ENCODE results near the gene NRXN3.

The NRXN3 gene

DNA sequence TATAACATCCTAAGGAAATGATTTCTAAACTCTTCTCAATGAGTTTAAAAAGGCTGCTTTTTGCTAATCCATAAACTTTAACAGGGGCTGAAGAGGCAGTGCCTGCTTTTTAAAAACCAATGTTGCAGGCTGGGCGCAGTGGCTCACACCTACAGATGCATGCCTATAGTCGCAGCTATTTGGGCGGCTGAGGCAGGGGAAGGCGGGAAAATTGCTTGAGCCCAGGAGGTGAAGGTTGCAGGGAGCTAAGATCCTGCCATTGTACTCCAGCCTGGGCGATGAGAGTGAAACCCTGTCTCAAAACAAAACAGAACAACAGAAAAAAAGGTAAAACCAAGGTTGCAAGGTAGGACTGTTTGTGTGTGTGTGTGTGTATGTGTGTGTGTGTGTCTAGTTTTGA, 1509.9 kb downstream of the NRXN3 start:
- H3K4me1 ChIP-seq (ENCODE audit: insufficient read depth, low read length, severe bottlenecking) = no peaks in the 10 kb centered on the region
- no peaks in the 10 kb centered on the region for H3K9me2 ChIP-seq (ENCODE audit: low read depth, low read length)
- H3K4me2 ChIP-seq (ENCODE audit: low read length) = no peak overlapping the region
- H3K79me2 ChIP-seq (ENCODE audit: insufficient read depth, low read length) = no peaks in the 10 kb centered on the region
- H3K4me3 ChIP-seq (ENCODE audit: low read depth, low read length, poor library complexity, severe bottlenecking) = no peak overlapping the region
- no peak overlapping the region for H3K27ac ChIP-seq (ENCODE audit: low read depth, low read length, poor library complexity, severe bottlenecking)
- H2AFZ ChIP-seq (ENCODE audit: low read length) = no peak overlapping the region
- no peaks in the 10 kb centered on the region for H4K20me1 ChIP-seq (ENCODE audit: insufficient read depth, low read length)
- H3K9ac ChIP-seq (ENCODE audit: low read length) = no peak overlapping the region
- H3F3A ChIP-seq (ENCODE audit: insufficient read depth, low read length) = no peaks in the 10 kb centered on the region
- TF ChIP-seq, protein P1, sequence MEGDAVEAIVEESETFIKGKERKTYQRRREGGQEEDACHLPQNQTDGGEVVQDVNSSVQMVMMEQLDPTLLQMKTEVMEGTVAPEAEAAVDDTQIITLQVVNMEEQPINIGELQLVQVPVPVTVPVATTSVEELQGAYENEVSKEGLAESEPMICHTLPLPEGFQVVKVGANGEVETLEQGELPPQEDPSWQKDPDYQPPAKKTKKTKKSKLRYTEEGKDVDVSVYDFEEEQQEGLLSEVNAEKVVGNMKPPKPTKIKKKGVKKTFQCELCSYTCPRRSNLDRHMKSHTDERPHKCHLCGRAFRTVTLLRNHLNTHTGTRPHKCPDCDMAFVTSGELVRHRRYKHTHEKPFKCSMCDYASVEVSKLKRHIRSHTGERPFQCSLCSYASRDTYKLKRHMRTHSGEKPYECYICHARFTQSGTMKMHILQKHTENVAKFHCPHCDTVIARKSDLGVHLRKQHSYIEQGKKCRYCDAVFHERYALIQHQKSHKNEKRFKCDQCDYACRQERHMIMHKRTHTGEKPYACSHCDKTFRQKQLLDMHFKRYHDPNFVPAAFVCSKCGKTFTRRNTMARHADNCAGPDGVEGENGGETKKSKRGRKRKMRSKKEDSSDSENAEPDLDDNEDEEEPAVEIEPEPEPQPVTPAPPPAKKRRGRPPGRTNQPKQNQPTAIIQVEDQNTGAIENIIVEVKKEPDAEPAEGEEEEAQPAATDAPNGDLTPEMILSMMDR (IDR thresholded peaks at IDR 0.05; ENCODE audit: low read length) = no peak
- TF ChIP-seq EZH2 (IDR thresholded peaks at IDR 0.05; ENCODE audit: borderline replicate concordance, low read length) = no peak
- no peaks in the 10 kb centered on the region for H3K36me3 ChIP-seq (ENCODE audit: insufficient read depth, low read length)
- H3K27me3 ChIP-seq (ENCODE audit: insufficient read depth, low read length) = no peaks in the 10 kb centered on the region
- H3K9me3 ChIP-seq (ENCODE audit: low read length) = no peaks in the 10 kb centered on the region

DNA sequence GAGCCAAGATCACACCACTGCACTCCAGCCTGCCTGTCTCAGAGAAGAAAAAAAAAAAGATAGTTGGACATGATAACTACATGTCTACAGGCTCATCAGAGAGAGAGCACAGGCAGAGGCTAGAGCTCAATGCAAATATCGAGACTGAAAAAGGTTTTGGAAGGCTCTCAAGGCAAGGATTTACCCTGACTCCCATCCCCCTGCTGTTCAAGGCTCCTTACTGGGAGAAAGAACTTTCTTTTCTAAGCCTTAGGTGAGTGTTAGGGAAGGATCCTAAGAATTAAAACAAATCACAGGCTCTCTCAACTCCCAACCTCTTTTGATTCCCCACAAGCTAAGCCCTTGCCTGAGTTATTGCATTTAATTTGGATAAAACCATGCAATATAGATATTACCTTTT, 1516.0 kb downstream of the NRXN3 start:
- Histone ChIP-seq H3K36me3 (ENCODE audit: insufficient read depth, low read length) (no peaks in the 10 kb centered on the region), H3K27me3 (ENCODE audit: insufficient read depth, low read length) (no peaks in the 10 kb centered on the region), H3K9ac (ENCODE audit: low read length) (no peak overlapping the region), H3K4me2 (ENCODE audit: low read length) (no peak overlapping the region), H3K9me3 (ENCODE audit: low read length) (no peaks in the 10 kb centered on the region), H2AFZ (ENCODE audit: low read length) (no peak overlapping the region), H3F3A (ENCODE audit: insufficient read depth, low read length) (no peaks in the 10 kb centered on the region), H3K79me2 (ENCODE audit: insufficient read depth, low read length) (no peaks in the 10 kb centered on the region), H3K9me2 (ENCODE audit: low read depth, low read length) (no peaks in the 10 kb centered on the region), H4K20me1 (ENCODE audit: insufficient read depth, low read length) (no peaks in the 10 kb centered on the region), H3K4me1 (ENCODE audit: insufficient read depth, low read length, severe bottlenecking) (no peaks in the 10 kb centered on the region), H3K27ac (ENCODE audit: low read depth, low read length, poor library complexity, severe bottlenecking) (no peak overlapping the region), H3K4me3 (ENCODE audit: low read depth, low read length, poor library complexity, severe bottlenecking) (no peak overlapping the region)
- TF ChIP-seq, protein P1 (IDR thresholded peaks at IDR 0.05; ENCODE audit: low read length) = no peak
- TF ChIP-seq EZH2 (IDR thresholded peaks at IDR 0.05; ENCODE audit: borderline replicate concordance, low read length) = no peak

DNA sequence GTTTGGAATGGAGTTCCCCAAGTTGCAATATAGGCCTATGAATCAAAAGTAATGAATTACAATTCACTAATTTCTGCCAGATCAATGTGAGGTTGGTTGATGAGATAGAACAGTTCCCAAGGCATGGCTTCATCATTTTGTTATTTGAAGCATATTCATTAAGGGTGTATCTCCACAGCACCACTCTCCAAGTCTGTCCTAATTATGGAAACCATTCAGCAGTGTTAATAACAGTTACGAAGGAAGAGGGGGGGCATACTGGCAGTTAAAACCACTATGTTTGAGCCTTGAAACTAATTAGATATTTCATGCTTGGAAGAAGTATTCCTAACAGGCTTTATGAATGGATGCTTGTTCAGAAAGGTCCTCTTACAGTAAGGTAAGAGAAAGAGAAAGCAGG, 1520.8 kb downstream of the NRXN3 start:
- Histone ChIP-seq H3K4me1 (ENCODE audit: insufficient read depth, low read length, severe bottlenecking) (no peaks in the 10 kb centered on the region), H3K27ac (ENCODE audit: low read depth, low read length, poor library complexity, severe bottlenecking) (no peak overlapping the region), H3K9ac (ENCODE audit: low read length) (no peak overlapping the region), H3F3A (ENCODE audit: insufficient read depth, low read length) (no peaks in the 10 kb centered on the region), H3K36me3 (ENCODE audit: insufficient read depth, low read length) (no peaks in the 10 kb centered on the region), H3K27me3 (ENCODE audit: insufficient read depth, low read length) (no peaks in the 10 kb centered on the region), H2AFZ (ENCODE audit: low read length) (no peak overlapping the region), H3K9me3 (ENCODE audit: low read length) (no peaks in the 10 kb centered on the region), H3K79me2 (ENCODE audit: insufficient read depth, low read length) (no peaks in the 10 kb centered on the region), H3K4me2 (ENCODE audit: low read length) (no peak overlapping the region), H3K4me3 (ENCODE audit: low read depth, low read length, poor library complexity, severe bottlenecking) (no peak overlapping the region), H4K20me1 (ENCODE audit: insufficient read depth, low read length) (no peaks in the 10 kb centered on the region), H3K9me2 (ENCODE audit: low read depth, low read length) (no peaks in the 10 kb centered on the region)
- no peak for TF ChIP-seq EZH2 (IDR thresholded peaks at IDR 0.05; ENCODE audit: borderline replicate concordance, low read length)
- TF ChIP-seq, protein P1 (IDR thresholded peaks at IDR 0.05; ENCODE audit: low read length) = no peak

Data from OCI-LY1 (cell line).